Bronchial epithelial cell (primary cell): ENCODE data around the gene DCDC2B. TPM values are rescaled to one million over a fixed set of nuclear protein-coding genes. Genes with fewer than 3 reads are reported as not detected.

Experiments
- DNase-seq: peaks from one replicate; pipeline ENCODE4 v3.0.0-alpha.2; 2010; ENCODE audit warnings: low read depth
- FAIRE-seq: peaks from 2 replicates; lab custom pipeline; 2011; peaks lifted over from hg19 to GRCh38; lab: Jason Lieb, UNC
- H3K27me3 ChIP-seq: 2 replicates; pipeline ENCODE4 v1.5.1; 2011; ENCODE audit warnings: low read length; ENCODE audit not compliant: control insufficient read depth, insufficient read depth
- H3K36me3 ChIP-seq: 2 replicates; pipeline ENCODE4 v1.5.1; 2011; ENCODE audit warnings: low read length; ENCODE audit not compliant: control insufficient read depth, insufficient read depth
- H3K4me3 ChIP-seq: 2 replicates; pipeline ENCODE4 v1.5.1; 2011; ENCODE audit warnings: mild to moderate bottlenecking, low read depth, low read length, control low read depth
- total RNA-seq: library from RNA; depleted of rRNA; stranded (reverse); fragments of >200 nt; gene quantifications from 2 replicates; pipeline ENCODE4 v1.2.1, GENCODE V29; 2014
- TF ChIP-seq, protein P1 (sequence below): IDR thresholded peaks from 2 replicates; pipeline ENCODE4 v1.5.1; 2011; ENCODE audit warnings: mild to moderate bottlenecking, moderate library complexity, low read length, control low read depth, inconsistent platforms; ENCODE audit not compliant: insufficient read depth, severe bottlenecking

Gene DCDC2B
- total RNA-seq, 1 donor from 2014 or later: not detected

DNA sequence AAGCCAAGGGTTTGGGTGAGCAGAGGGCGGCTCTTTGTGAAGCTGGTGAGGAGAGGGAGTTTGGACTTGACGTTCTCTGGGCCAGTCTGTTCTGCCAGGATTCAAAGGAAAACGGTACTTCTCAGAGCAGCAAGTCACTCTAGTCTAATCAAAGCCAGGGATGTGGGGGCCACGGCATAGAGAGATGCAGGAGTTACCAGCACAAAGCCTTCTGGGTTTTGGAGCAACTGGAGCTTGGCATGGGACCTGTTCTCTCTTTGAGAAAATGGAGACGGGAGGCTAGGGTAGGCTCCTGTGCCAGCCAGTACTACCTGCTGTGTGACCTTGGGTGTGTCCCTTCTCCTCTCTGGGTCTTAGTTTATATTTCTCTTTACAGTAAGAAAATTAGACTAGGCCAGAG lies 27.3 kb upstream of the DCDC2B start:
- FAIRE-seq: no peak
- Histone ChIP-seq H3K4me3 (no peak overlapping the region), H3K36me3 (peaks cover 18% of the 10 kb centered on the region), H3K27me3 (no peaks in the 10 kb centered on the region)
- TF ChIP-seq, protein P1, sequence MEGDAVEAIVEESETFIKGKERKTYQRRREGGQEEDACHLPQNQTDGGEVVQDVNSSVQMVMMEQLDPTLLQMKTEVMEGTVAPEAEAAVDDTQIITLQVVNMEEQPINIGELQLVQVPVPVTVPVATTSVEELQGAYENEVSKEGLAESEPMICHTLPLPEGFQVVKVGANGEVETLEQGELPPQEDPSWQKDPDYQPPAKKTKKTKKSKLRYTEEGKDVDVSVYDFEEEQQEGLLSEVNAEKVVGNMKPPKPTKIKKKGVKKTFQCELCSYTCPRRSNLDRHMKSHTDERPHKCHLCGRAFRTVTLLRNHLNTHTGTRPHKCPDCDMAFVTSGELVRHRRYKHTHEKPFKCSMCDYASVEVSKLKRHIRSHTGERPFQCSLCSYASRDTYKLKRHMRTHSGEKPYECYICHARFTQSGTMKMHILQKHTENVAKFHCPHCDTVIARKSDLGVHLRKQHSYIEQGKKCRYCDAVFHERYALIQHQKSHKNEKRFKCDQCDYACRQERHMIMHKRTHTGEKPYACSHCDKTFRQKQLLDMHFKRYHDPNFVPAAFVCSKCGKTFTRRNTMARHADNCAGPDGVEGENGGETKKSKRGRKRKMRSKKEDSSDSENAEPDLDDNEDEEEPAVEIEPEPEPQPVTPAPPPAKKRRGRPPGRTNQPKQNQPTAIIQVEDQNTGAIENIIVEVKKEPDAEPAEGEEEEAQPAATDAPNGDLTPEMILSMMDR: no peak
- DNase-seq: no peak

DNA sequence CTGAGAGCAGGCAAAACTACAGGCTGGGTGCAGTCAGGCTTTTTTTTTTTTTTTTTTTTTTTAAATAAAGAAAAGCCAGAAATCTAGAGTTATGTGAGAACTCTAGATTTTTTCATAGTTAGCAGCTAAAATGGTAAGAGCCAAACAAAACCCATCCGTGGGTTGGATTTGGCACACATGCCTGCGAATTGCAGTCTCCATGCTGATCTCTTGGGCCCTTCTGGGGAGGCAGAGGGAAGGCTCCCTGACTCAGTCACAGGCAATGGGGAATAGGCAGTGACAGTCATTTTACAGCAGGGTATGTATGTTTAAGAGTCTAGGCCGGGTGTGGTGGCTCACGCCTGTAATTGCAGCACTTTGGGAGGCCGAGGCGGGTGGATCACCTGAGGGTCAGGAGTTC lies 26.8 kb upstream of the DCDC2B start:
- no peak for DNase-seq
- Histone ChIP-seq H3K36me3 (peaks cover 19% of the 10 kb centered on the region), H3K4me3 (no peak overlapping the region), H3K27me3 (no peaks in the 10 kb centered on the region)
- TF ChIP-seq, protein P1: no peak
- FAIRE-seq: no peak

DNA sequence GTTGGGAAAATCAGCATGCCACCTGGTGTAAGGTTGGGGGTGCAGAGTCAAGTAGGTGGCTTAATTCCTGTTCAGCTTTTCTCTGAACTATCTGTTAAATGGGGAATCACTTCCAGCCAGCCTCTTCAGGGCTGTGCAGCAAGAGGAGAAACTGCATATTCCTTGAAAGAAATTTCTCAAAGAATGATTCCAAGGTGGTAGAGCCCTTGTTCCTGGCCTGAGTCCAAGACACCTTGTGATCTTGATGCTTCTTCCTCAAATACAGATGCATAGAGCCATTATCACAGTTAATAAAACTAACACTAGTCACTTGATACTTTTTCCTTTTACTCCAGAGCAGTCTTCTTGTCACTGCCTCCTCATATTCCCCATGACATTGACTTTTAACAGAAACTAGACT lies 24.2 kb upstream of the DCDC2B start:
- H3K27me3 ChIP-seq: no peaks in the 10 kb centered on the region
- TF ChIP-seq, protein P1: no peak
- FAIRE-seq: no peak
- no peak for DNase-seq
- H3K36me3 ChIP-seq: peaks cover 34% of the 10 kb centered on the region
- H3K4me3 ChIP-seq: no peak overlapping the region

DNA sequence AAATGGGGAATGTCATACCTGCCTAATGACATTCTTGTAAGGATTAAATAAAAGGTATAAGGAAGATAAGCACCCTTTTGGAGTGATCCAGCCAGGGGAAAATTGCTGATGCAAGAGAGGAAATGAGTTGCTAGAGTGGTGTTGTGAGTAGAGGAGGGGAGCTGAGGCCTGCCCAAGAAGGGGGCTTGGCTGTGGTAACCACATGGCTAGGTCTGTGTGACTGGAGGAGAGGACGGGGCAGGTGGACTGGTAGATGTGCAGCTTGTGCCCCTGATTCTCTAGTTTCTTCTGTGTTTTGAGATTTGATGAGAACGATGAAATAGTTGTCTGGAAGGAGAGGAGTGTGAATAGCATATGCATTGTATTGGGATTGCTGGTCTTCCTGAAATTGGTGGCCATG lies 22.8 kb upstream of the DCDC2B start:
- Histone ChIP-seq H3K36me3 (peaks cover 41% of the 10 kb centered on the region), H3K4me3 (no peak overlapping the region), H3K27me3 (no peaks in the 10 kb centered on the region)
- TF ChIP-seq, protein P1: no peak
- DNase-seq (no peak), FAIRE-seq (no peak)

DNA sequence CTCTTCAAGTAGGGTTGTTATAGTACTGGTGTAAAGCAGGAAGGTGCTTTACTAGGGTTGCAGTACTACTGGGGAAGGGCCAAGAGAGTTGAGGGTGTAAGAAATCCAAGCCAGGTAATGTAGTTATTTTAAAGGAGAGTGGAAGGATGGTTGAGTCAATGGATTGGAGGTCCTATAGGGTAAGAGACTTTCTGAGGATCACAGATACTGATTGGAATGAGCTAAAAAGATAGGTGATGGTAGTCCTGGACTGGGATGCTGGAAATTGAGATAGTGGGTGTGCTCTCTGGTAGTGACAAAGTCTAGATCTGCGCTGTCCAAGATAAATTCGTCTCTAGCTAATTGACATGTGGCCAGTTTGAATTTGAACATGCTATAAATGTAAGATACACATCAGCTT lies 22.4 kb upstream of the DCDC2B start:
- TF ChIP-seq, protein P1: no peak
- FAIRE-seq (no peak), DNase-seq (no peak)
- Histone ChIP-seq H3K4me3 (no peak overlapping the region), H3K27me3 (no peaks in the 10 kb centered on the region), H3K36me3 (peaks cover 38% of the 10 kb centered on the region)

DNA sequence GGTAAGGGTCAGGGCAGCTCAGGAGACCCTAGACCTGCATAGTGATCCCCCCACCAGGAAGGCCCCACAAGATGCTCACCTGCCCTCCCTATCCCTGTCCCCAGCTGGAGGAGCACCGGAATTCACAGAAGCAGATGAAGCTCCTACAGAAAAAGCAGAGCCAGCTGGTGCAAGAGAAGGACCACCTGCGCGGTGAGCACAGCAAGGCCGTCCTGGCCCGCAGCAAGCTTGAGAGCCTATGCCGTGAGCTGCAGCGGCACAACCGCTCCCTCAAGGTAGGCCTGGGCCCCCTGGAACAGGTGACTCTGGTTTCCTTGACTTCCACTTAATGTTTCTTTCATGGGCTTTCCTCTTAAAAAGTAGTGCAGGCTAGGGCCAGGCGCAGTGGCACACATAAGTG lies 21.0 kb upstream of the DCDC2B start:
- Histone ChIP-seq H3K36me3 (peaks cover 40% of the 10 kb centered on the region), H3K4me3 (no peak overlapping the region), H3K27me3 (no peaks in the 10 kb centered on the region)
- TF ChIP-seq, protein P1: no peak
- DNase-seq (no peak), FAIRE-seq (no peak)
